Right kidney (tissue), 1 donor: ENCODE results near the gene DSCAML1.

Experiments used
- DNase-seq: peaks from one replicate; pipeline ENCODE4 v3.0.0-alpha.2; 2016

Gene DSCAML1

GRCh38 chr11:117831661-117832415 is 34.8 kb upstream of the DSCAML1 start:
- no peak for DNase-seq

DNA sequence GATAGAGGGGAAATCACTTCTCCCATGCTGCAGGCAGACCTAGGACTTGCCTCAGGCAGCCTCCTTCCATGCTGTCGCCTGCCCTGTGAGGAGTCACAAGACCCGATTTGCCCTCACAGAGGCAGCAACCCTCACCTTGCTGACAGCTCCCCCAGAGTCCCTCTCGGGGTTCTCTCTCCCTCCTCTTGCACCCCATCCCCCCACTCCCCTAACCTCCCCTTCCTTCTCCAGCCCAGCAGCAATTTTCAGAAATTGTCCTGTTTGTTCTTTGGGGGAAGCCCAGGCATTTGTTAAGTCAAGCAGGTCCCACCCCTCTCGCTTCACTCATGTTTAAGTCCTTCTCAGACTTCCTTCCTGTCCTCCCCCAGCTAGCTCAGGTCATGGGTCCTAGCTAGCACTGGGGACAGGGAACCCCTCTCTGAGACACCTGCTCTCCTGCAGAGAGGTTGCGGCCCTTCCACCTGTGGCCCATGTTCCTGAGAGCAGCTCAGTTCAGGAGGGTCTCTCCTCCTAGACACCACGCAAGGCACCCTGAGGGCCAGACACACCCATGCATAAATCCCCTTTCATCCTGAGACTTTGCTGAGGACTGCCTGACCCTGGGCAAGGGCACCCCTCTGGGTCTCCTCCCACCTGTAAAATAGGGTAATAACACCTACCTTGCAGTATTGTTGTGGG is 33.8 kb upstream of the DSCAML1 start:
- no peak for DNase-seq

DNA sequence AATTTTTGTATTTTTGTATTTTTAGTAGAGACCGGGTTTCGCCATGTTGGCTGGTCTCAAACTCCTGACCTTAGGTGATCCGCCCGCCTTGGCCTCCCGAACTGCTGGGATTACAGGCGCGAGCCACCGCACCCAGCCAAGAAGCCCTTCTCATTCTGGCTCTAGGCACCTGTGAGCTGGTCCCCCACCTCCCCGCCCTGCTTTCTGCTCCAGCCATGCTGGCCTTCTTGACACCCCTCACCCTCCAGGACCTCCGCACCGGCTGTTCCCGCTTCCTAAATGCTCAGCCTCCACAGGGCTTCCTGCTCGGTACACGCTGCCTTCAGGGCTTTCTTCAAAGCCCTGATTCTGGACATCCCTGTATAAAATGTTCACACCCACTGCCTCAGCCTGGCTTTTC is 33.1 kb upstream of the DSCAML1 start:
- DNase-seq, result no peak

DNA sequence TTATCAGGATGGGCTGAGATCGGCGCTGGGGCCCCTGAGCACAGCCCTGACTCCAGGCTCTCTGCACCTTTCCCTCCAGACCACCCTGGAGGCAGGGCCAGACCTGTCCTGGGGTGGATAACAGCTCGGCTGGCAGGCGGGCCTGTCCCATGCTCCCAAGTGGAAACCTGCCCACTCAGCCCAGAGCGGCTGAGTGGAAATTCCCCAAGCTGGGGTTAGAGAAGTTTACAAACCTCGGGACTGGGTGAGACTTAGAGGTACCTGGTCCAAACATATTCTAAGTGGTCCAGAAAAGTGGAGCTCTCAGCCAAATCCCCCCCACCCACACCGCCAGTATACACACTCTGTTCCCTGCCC is 32.3 kb upstream of the DSCAML1 start:
- DNase-seq, result no peak

GRCh38 chr11:117828611-117829368 is 31.8 kb upstream of the DSCAML1 start:
- DNase-seq, result no peak

- DNase-seq, result no peak
Observed at GRCh38 chr11:117827521-117828511, 30.8 kb upstream of the DSCAML1 start.

DNA sequence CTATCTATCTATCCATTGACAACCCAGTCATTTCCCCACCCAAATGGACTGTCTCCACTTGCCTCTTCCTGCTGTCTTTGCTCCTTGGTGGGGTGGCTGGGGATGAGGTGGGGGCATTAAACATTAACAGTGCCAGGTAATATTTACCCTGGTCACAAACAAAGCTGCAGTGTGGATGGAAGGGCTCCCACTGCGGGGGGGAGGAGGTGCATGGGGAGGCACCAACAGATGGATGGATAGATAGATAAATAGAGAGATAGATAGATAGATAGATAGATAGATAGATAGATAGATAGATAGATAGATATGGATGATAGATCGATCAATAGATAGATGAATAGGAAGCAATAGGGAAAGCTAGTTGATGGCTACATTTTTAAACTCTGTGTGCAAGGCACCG is 29.8 kb upstream of the DSCAML1 start:
- no peak for DNase-seq

- DNase-seq, result no peak
Observed at GRCh38 chr11:117826190-117826570, 29.2 kb upstream of the DSCAML1 start.

GRCh38 chr11:117825538-117826189 is 28.6 kb upstream of the DSCAML1 start:
- no peak for DNase-seq

DNA sequence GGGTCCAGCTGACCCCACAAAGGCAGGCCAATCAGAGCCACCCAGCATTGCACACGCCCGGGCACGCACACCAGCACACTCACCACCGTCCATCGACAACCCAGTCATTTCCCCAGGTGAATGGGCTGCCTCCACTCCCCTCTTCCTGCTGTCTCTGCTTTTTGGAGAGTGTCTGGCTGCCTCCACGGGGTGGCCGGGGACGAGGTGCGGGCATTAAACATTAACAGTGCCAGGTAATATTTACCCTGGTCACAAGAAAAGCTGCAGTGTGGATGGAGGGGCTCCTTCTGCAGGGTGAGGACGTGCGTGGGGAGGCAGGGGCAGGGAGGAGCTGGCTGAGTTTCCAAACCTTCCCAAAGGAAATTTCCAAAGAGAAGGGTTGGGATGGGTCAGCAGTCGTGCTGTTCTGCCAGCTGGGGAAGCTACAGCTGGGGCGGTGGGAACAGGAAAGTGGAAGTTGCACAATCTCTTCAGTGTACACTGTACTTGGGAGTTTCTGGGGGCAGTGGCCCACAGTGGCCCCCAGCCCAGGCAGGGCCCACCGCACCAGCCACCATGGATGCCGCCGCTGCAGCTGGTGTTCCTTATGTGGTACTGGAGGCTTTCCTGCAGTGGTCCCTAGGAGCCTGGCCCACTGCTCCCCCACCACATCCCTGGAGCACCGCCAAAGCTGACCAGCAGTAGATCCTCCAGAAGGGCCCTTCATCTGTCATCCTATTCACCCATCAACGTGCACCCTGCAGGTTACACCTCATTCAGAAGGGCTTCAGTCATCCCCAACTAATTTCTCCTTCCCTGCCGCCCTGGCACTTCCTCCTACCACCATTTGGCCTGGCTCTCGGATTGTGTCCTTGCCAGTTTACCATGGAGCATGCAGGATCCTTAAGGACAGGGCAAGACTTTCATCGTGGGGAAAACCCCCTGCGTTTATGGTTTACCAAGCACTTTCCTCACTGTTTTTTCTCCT is 27.8 kb upstream of the DSCAML1 start, which contains the start of gene FXYD2:
Gene FXYD2, minus strand, starts transcription at position 174 of the 967 bp plus-strand sequence. Its CDS starts 66 bp downstream, at position 108.
- no peak for DNase-seq

- DNase-seq, result no peak
Observed at GRCh38 chr11:117823946-117824420, 27.0 kb upstream of the DSCAML1 start.

GRCh38 chr11:117823294-117823945 is 26.4 kb upstream of the DSCAML1 start:
- DNase-seq, result no peak

GRCh38 chr11:117822074-117823033 is 25.3 kb upstream of the DSCAML1 start:
- DNase-seq, result no peak

- no peak for DNase-seq
Observed at GRCh38 chr11:117821431-117821830, 24.4 kb upstream of the DSCAML1 start.

GRCh38 chr11:117820516-117820915 is 23.5 kb upstream of the DSCAML1 start:
- DNase-seq, result no peak

DNA sequence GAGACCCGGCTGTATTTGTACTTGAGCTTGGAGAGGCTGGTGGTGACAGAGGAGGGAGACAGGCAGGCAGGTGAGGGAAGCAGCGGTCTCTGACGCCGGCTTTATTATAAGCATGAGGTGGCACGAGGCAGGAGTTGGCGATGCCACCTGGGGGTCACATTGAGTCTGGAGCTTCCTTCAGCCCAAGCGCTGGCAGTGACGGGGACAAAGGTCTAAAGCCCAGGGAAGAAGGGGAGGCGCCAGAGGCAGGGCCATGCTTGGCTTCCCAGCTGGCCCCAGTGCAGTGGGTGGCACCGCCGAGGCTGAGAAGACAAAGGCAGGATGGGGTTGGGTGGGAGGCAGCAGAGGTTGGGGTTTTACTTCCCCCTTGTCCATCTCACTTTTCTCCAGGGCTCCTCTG is 23.1 kb upstream of the DSCAML1 start:
- no peak for DNase-seq

DNA sequence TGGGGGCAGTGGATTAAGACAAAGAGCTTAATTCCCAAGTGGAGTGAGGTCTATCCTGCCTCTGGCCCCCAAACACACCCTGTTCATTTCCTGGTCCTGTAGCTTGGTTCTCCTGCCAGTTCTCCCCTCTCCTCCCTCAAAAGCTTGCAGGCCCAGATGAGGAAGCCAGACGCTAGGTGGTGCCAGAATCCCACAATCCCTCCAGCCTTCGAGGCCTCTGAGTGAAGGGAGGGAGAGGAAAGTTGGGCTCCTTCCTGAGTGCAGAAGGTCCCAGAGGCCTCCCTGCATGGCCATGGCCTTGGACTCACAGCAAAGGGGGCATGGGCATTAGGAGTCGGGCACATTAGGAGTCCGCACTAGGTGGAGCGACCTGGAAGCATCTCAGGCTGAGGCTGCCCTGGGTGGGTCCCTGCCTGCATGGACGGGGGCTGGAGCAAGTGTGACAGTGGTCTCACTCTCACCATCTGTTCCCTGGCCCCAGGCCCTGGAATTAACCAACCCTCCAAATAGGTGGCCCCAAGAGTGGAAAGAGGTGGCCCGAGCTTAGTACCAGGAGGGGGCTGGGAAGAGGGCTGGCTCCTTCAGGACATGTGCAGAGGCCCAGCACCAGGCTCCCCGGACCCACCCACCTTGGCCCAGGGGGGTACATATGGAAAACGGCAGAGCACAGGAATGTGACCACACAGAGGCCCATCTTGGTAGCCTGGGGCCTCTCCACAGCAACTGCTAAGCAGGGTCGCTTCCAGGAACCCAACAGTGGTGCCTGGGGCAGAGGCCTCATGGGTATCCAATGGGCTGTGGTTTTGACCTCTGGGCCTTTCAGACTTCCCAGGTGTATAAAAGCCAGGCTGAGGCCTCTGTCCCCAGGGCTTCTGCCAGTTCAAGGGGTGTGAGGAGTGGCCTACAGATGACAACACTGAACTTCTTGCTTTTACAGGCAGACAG is 22.4 kb upstream of the DSCAML1 start:
- peak; percentile 72 for DNase-seq
